GM18858 (cell line): ENCODE measurements around the gene DIAPH2.
A peak's percentile ranks its signal among the peaks of the same experiment; 100 is the strongest.
"Not testable (repeated sequence)": the region's sequence is repeated elsewhere in the genome, so short reads cannot be mapped to it uniquely, and the experiment has no call there.

Experiments
- ATAC-seq: cut with Tn5 transposase; IDR thresholded peaks from one replicate; pipeline ENCODE4 v1.9.1; 2021; ENCODE audit not compliant: unreplicated experiment

The DIAPH2 gene

DNA sequence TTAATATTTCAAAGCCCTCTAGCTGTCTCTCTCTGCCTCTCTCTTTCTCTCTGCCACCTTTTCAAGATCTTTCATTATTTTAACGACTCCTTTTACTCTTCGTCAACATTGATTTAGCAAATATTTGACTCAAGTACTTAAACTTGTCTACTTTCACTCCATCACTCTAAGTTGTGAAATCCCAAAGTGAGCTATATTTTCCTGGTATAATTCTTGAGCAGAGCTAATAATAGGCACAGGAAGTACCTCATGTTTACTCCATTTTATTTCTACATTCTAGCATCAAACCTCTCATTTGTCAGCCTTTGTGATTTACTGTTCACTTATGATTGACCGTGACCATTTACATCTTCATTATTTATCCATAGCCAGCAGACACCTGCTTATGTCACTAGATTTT is 681.6 kb downstream of the DIAPH2 start:
- ATAC-seq, result no peak

DNA sequence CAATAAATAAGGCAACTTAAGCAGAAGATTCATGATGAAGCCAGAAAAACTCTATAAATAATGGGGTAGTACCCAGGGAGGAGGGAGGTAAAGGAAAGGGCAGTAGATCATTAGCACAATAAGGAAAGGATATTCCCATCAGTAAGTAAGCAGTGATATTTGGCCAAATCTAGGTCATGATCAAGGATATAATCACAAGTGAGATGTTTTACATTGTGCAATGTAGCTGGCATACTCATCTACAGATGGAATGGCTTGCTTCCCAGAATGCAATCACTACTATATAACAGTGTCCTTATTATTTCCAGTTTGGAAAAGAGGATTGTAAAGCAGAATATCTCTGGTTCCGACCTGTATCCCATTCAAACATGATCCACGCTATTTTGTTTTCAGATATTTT is 682.5 kb downstream of the DIAPH2 start:
- ATAC-seq, result no peak

DNA sequence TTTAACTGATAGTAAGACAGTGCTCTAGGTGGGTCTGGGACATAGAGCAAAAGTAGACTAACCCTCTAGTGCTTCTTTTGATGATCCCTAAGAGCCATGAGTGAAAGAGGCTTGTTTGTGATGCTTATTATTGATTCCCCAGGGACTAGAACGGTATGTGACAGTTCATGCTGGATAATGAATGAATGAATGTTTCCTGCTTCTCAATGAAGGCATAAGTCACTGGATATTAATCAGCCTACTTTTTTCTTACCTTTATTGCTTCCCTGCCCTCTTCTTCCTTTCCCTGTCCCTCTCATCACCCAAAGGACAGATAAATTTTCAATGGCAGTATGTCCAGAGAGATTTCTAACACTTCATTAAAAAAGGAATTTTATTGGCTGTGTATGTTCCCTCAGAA is 685.3 kb downstream of the DIAPH2 start:
- ATAC-seq, result no peak

DNA sequence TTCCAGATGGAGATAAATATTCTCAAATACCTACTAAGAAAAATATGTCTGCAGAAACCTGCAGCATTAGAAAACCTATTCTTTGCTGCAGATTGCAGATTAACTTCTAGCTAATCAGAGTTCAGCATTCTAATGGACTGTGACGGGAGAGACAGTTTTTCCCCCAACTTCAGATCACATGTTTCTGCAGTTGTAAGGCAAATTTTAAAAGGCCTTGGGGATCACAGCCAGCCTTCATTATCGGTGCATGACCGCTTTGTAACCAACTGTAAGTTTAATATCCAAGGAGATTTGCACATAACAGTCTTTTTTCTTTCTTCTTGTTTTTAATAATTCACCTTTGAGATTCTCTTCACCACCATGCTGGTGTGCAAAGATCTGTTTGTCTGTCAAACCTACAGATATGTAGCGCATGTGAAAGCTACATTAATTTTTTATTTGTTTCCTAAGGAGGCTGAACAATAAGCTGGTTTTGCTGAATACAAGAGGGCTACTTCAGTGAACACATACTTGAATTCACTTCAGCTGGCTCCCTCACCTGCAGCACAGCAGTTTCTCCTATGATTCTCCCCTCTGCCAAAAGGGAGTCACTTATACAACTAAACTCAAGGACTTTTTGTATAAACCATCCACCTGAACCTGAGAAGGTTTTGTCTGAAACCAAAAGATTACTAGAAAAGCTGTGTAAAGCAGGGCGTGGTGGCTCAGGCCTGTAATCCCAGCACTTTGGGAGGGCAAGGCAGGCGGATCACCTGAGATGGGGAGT is 687.5 kb downstream of the DIAPH2 start:
- no peak for ATAC-seq

DNA sequence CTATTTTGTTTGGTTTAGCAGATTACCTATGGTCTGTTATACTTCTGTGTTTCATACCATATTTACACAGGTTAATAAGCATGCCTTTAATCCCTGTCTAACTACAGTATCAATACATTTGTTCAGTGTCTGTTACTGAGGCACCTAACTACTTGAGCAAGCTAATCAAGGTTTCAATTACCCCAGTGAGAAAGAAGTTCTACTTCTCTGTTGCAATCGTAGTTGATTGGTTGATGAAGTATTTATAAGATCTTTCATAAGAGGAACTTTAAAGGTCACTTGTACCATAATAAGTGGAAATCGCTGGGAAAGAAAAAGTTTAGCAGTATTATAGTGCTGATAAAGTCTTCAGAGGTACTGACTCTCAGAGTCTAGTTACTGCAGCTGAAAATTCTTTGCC is 689.6 kb downstream of the DIAPH2 start:
- ATAC-seq, result no peak

DNA sequence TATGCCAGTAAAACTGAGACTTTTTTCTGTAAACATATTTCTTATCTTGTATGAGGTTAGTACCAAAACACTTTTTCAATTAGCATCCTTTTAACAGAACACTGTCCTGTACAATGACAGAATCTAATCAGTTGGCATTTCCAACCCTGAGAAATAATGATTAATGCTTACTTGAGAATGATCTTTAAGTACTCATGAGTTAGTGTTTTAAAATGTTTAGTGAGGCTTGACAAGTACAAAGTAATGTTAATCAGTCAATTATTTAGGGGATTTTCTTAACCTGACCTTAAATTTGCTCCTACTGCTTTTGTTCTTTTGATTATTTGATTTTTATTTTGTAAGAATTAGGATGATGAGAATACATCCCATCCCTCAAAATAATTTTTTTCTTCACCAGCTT is 695.6 kb downstream of the DIAPH2 start:
- no peak for ATAC-seq

DNA sequence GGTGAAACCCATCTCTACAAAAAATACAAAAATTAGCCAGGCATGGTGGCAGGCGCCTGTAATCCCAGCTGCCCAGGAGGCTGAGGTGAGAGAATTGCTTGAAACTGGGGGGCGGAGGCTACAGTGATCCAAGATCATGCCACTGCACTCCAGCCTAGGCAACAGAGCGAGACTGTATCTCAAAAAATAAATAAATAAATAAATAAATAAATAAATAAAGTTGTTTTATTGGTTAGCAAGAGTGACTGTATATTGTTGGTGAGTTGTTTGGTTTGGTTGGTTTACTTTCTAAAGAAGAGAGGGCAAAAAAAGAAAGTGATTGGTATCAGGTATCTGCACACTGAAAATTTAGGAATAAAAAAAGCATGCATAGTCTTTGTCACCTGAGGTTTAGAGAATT is 700.0 kb downstream of the DIAPH2 start:
- ATAC-seq, result no peak

DNA sequence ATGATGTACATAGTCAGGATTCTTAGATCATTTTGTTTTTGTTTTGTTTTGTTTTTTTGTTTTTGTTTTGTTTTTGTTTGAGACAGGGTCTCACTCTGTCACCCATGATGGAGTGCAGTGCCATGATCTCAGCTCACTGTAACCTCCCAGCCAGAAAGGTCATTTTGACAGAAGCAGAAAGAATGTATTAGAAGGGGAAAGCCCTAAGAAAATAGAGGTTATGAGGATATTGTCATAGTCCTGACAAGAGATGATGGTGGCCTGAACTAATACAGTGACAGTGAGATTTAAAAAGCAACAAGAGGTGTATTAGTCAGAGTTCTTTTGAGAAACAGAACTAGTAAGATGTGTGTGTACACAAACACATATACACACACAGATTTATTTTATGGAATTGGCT is 702.4 kb downstream of the DIAPH2 start:
- ATAC-seq, result no peak

DNA sequence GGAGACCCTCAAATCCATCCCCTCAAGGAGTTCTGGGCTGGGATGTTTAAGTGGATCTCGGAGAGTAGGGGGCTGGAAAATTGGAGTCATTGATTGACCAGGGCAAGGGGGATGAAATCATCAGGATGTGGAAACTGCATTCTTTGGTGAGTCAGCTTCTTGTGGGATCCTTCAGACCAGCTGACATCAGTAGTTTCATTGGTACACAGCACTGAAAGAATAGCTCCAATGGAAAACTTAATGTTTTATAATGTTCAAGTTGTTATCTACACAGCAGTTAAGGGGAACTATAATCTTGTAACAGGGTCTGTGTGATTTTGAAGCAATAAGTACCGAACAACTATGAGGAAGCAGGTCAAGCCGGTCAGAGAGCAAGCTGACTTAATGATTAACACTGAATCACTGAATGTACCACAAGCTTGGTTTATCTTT is 705.1 kb downstream of the DIAPH2 start:
- no peak for ATAC-seq

DNA sequence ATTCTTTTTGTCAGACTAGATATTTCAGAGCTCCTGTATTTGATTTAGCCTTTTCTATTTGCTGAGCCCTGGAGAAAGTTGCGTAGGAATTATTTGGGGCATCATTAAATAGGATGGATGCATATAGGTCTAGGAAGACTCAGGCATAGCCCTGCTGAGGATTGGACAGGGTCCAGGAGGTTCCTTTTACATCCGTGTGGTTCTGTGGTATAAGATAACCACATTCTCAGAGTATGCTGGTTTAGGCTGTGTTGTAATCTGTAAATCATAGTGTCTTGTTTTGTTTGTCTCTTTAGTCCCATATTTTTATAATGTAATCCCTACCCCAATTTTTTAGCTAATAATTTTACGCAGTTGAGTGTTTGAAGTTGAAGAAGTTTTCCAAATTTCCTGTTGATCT is 712.7 kb downstream of the DIAPH2 start:
- no peak for ATAC-seq

DNA sequence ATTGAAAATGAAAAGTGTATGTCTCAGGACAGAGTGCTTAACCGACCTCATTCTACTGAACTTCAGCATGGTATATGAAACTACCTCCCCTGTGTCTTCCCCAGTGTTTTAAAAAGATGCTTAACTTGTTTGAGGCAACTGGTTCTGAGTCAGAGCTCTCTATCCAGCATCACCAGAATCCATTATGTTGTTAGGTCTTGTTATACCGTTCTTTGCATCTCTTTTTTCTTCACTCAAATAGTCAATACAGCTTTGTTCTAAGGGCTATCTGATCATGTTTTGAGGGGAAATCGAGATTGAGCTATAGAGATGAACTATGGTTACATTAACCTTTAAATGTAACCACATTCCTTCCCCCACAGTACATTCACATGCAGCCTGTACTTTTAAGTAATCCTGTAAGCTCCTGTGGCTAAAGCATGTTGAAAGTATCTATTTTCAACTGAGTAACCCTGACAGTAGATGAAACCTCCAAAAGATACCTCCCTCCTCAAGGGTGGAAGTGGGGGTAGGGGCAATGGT is 713.4 kb downstream of the DIAPH2 start:
- ATAC-seq, result peak; percentile 47

DNA sequence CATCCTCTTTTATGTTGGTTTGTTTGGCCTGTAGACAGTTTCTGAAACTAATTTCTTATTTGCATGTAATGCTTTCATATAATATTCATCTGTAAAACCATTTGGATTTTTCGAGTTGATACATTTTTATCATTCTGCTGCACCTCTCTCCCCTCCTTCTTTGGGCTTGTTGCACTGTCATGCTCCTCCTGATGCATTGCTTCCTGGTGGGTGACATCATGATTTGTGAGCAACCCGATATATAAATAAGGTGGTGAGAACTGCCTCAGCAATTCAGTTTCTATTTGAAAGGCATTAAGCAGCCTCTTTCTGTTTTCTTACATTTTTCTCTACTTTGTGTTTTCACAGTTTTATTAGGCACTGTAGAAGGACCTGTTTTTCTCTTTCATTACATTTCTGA is 714.8 kb downstream of the DIAPH2 start:
- peak; percentile 30 for ATAC-seq

DNA sequence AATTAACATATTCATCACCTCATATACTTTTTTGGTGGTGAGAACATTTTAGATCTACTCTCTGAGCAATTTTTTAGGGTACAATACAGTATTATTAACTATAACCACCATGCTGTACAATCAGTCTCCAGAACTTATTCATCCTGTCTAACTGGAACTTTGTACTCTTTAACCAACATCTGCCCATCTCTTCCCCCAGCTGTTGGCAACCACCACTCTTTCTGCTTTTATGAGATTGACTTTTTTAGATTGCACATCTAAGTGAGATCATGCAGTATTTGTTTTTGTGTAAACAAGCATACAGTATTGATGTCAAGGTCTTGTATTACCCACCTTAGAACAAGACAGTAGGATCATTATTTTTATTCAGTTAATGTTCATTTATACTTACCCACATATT is 715.9 kb downstream of the DIAPH2 start:
- no peak for ATAC-seq

DNA sequence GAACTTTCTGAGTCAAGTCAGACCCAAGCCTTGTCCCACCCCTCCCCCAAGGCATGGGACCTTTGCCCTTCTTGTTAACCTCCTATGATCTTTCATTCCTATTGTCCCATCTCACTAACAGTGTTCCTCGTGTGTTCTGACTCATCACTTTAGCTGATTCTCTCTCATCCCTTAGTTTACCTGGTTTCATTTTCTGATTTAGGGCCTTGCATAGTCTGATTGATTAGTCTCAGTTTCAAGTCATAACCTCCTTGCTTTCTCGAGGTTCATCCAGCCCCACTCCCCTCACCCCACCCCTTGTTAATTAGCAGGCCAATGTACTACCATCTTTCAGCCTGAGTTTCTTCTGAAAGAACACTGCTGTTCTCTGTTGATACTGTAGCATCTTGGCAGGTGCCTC is 716.5 kb downstream of the DIAPH2 start:
- peak; percentile 47 for ATAC-seq

DNA sequence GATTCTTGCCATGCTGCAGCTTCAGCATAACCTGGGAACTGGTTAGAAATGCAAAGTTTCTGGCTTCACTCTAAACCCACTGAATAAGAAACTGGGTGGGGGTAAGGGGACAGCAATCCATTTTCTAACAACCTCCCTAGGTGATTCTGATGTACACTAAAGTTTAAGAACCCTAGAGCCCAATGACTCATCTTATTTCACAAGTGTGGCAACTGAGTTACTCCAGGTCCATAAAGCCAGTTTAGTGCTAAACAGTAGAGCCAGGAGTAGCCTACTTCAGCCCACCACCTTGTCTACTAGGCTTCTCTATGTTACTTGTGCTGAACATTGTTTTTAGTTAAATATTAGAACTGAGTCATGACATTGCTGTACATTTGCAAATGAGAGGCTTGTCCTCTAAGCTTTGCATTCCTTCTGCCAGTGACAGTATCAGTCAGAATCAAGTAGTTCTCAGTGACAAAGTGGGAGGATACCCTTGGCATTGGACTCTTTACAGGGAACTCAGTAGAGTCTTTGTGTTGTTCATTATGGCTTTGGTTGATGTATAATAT is 717.0 kb downstream of the DIAPH2 start:
- no peak for ATAC-seq

DNA sequence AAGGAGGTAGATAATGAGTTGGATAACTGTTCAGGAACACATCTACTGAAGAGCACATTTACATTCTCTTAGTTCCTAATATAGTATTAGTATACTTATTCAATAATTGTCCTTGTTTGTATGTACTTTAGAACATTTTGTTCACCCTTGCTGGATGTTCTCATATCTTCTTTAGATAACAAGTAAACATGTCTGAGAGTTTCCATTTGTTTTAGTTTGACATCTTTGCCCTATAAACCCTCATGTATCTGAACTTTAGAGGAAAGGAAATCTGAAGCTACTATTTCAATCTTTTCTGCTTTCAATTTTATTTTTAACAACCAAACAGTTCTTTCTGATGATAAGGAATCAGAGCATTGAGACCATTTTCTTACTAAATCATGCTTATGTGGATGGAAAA is 717.7 kb downstream of the DIAPH2 start:
- no peak for ATAC-seq

DNA sequence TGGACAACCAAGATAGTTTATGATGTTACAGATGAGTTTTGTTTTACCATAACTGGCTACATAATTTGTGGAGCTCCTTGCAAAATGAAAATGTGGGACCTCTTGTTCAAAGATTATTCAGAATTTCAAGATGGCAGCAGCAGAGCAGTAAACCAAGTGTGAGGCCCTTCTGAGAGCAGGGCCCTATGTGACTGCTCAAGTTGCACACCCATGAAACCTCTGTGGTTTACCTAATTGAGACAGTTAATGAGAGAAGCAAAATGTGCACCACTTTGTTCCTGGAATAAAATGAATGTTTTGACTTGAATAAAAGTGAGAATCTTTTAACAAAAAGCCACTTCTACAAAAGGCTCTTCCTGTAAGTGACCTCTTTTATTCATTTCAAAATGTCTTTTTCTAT is 718.3 kb downstream of the DIAPH2 start:
- ATAC-seq, result no peak

DNA sequence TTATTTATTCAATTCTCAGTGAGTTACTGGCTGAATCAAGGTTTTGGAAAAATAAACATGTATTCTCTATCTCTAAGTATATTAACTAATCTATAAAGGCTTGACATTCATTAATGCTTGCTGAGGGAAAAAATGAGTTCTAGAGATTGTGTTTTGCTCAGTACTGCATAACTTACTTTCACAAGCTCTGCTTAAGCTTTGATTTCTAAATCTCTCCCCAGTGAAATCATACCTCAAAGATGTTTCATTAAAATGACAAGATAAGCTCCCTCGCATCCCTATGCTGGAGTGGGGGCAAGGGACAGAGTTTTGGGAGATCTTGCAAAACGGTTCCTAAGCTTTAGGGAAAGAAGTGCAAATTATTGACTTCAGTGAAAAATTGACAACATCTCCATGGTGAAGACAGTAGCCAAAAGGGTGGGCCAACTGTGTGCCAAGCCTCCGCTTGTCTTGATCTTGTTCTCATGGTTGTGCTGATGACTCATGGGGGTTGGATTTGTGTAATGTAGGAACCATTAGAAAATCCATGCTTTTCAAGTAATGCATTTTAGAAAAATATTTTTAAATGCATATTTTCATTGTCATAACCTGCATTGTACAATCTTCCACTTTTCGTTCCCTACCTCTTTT is 720.5 kb downstream of the DIAPH2 start:
- no peak for ATAC-seq

DNA sequence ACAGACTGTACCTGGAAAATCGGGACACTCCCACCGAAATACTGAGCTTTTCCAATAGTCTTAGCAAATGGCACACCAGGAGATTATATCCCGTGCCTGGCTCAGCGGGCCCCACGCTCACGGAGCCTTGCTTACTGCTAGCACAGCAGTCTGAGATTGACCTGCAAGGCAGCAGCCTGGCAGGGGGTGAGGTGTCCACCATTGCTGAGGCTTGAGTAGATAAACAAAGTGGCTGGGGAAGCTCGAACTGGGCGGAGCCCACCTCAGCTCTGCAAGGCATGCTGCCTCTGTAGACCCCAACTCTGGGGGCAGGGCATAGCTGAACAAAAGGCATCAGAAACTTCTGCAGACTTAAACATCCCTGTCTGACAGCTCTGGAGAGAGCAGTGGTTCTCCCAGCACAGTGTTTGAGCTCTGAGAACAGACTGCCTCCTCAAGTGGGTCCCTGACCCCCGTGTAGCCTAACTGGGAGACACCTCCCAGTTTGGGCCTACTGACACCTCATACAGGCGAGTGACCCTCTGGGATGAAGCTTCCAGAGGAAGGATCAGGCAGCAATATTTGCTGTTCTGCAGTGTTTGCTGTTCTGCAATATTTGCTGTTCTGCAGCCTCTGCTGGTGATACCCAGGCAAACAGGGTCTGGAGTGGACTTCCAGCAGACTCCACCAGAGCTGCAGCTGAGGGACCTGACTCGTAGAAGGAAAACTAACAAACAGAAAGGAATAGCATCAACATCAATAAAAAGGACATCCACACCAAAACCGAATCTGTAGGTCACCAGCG is 725.2 kb downstream of the DIAPH2 start:
- not testable (repeated sequence) for ATAC-seq

DNA sequence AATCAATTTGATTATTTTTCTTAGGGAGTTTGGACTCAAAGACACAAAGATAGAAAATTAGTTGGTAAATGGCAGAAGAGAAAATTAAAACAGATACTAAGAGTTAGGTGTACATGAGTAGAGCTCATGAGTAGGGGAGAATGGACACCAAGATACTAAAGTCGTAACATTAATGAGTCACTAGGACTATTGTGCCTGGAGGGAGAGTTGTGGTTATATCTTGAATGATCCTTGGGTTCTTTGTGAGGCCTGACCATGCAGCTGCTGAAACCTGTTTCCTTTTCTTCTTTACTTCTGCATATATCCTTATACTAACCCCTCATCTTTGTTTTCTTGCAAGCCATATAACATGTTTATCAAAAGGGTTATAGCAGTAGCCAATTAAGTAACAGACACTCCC is 731.8 kb downstream of the DIAPH2 start:
- no peak for ATAC-seq

DNA sequence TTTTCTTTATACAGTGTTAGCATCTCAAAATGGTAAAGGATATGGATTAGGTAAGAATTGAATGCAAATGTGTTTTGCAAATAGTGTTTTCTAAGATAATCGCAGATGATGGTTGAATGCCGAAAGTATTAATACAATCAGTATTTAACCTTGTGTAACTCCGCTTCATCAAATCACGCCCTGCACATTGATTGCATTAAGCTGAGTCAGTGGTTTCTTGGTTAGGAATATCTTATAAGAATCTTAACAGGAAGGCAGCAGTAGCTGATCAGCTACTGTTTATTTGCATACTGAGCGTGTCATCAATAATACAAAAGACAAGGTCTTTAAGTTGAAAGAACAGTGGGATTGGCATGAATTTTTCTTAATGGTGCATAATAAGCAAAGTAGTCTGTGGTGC is 744.5 kb downstream of the DIAPH2 start:
- no peak for ATAC-seq

DNA sequence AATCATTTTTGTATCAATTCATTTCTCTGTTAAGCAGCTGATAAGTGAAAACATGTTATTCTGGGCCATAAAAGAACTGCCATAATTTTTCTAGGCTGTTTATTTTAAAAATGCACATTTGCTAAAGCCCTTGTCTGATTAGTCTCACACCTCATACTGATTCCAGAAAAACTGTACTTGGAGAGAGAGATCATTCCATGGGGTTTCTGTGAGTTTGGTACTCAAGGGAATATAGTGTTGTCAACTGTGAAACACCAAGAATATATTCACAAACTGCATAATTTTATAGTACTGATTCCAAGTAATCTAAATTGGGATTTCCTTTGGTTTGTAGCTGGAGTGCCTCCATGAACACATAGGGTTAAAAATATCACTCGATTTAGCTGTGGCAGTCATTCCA is 746.6 kb downstream of the DIAPH2 start:
- ATAC-seq, result no peak
